ENCODE data around the gene UBE2F.

UBE2F gene

DNA sequence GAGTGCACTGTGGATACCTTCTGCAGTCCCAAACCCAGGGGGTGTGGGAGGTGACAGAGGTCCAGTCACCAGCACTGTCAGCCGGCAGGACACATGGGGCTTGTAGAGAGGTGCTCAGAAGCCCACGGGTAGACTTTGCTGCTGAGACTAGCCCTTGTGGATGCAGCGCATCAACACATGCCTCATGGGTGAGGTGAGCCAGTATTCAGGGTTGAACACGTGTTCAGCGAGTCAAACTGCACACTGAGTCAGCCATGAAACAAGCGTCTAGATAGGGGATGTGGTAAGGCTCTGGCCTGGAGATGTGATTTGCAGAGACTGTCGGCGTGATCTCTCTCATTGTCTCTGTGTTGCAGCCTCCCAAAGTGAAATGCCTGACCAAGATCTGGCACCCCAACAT lies 58.2 kb downstream of the UBE2F start:
- TF ChIP-seq CREB1 (IDR thresholded peaks at IDR 0.05; ENCODE audit: low read depth) (no peak), TAF1 (IDR thresholded peaks at IDR 0.05; ENCODE audit: low read depth) (no peak), EP300 (IDR thresholded peaks at IDR 0.05; ENCODE audit: borderline replicate concordance) (no peak), NFIC (IDR thresholded peaks at IDR 0.05) (no peak)
- TF ChIP-seq, protein P1, sequence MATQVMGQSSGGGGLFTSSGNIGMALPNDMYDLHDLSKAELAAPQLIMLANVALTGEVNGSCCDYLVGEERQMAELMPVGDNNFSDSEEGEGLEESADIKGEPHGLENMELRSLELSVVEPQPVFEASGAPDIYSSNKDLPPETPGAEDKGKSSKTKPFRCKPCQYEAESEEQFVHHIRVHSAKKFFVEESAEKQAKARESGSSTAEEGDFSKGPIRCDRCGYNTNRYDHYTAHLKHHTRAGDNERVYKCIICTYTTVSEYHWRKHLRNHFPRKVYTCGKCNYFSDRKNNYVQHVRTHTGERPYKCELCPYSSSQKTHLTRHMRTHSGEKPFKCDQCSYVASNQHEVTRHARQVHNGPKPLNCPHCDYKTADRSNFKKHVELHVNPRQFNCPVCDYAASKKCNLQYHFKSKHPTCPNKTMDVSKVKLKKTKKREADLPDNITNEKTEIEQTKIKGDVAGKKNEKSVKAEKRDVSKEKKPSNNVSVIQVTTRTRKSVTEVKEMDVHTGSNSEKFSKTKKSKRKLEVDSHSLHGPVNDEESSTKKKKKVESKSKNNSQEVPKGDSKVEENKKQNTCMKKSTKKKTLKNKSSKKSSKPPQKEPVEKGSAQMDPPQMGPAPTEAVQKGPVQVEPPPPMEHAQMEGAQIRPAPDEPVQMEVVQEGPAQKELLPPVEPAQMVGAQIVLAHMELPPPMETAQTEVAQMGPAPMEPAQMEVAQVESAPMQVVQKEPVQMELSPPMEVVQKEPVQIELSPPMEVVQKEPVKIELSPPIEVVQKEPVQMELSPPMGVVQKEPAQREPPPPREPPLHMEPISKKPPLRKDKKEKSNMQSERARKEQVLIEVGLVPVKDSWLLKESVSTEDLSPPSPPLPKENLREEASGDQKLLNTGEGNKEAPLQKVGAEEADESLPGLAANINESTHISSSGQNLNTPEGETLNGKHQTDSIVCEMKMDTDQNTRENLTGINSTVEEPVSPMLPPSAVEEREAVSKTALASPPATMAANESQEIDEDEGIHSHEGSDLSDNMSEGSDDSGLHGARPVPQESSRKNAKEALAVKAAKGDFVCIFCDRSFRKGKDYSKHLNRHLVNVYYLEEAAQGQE (IDR thresholded peaks at IDR 0.05; ENCODE audit: low read depth), result no peak

DNA sequence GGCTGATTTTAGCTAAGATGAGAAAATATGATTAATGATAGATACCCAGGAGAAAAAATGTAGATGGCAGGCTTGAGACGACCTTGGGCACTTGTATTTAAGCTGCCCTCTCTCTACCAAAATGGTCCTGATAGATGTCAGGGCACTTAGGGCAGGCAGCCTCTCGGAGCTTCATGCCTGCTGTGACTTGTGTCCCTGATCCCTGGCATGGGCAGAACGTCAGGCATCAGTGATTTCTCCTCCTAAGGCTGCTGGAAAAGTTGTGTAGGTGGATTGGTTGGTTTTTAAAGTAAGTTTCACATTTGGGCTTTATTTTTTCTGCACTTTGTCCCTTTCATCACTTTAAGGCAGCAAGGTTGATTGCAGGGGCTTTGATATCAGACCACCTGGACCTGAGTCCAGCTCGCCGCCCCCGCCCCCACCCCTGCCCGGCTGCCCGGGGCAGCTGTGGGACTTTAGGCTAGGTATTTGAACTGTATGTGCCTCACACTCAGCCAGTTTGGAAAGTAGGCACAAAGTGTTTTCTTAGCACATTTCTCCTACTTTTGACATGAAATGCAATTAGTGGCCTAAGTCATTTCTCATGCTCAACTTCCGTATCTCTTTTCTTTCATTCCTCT lies 59.0 kb downstream of the UBE2F start:
- no peak for TF ChIP-seq TCF12 (IDR thresholded peaks at IDR 0.05; ENCODE audit: low read depth)

DNA sequence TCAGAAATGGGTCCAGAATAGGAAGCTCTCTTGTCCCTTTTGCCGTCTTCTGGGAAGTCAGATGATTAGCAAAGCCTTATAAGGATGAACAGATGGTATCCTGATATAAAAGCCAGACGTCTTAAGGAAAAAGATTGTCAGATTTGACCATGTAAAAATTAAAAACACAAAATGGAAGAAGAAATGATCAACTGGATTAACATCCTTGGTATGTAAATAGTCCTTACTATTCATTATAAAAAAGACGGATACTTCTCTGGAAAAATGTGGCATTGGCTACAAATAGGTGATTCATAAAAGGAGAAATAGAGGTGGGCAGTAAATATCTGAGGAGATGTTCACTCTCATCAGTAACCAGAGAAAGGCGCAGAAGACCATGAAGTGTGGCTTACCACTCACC lies 60.2 kb downstream of the UBE2F start:
- TF ChIP-seq TEAD4 (IDR thresholded peaks at IDR 0.05), result no peak
- TF ChIP-seq CEBPB (IDR thresholded peaks at IDR 0.05), result no peak
- TF ChIP-seq, protein P1 (IDR thresholded peaks at IDR 0.05; ENCODE audit: low read depth), result no peak
- TF ChIP-seq TCF12 (IDR thresholded peaks at IDR 0.05; ENCODE audit: low read depth), result no peak
- no peak for TF ChIP-seq CREB1 (IDR thresholded peaks at IDR 0.05; ENCODE audit: low read depth)
- TF ChIP-seq YY1 (IDR thresholded peaks at IDR 0.05; ENCODE audit: low read depth), result no peak
- TF ChIP-seq, protein P2, sequence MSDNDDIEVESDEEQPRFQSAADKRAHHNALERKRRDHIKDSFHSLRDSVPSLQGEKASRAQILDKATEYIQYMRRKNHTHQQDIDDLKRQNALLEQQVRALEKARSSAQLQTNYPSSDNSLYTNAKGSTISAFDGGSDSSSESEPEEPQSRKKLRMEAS (IDR thresholded peaks at IDR 0.05), result no peak
- no peak for TF ChIP-seq EP300 (IDR thresholded peaks at IDR 0.05; ENCODE audit: borderline replicate concordance)
- TF ChIP-seq NFIC (IDR thresholded peaks at IDR 0.05), result no peak

DNA sequence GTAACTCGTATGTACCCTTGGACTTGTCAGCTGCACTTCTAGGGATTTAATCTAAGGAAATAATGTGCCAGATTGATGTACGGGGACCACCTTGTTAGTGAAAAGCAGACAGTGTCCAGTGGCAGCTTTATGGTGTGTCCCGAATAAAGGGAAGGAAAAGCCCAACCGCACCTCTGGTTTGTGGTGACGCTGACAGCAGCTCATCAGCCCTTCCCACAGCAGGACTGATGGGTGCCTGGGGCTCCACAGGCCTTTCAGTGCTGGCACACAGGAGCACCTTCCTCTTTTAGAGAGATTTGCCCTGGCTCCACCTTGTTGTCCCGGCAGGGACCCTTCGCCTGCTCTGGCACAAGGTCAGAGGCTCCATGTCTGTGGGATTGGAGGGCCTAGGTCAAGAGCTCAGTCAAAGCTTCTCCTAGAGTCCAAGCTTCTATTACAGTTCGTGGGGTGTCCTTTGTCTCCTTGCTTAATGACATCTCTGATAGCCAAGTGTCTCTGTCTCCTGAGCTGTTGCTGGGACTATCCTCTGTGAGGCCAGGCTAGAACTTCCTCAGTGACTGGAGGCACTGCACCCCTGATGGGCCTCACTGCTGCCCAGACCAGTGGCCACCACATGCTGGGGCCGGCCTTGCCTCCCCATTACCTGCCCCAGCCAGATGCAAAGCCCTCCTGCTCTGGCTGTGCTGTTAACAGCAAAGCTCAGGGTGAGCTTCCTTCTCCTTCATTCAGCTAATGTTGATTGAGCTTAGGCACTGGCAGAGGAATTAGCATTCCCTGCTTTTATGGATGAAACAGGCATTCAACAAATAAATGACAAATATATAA lies 61.0 kb downstream of the UBE2F start:
- no peak for TF ChIP-seq ZBTB7A (IDR thresholded peaks at IDR 0.05; ENCODE audit: low read depth)
- no peak for TF ChIP-seq EGR1 (IDR thresholded peaks at IDR 0.05)
- TF ChIP-seq FOXM1 (IDR thresholded peaks at IDR 0.05; ENCODE audit: borderline replicate concordance, low read depth), result no peak
- no peak for TF ChIP-seq TCF12 (IDR thresholded peaks at IDR 0.05; ENCODE audit: low read depth)
- TF ChIP-seq CREB1 (IDR thresholded peaks at IDR 0.05; ENCODE audit: low read depth), result no peak
- TF ChIP-seq, protein P2 (IDR thresholded peaks at IDR 0.05), result no peak
- TF ChIP-seq NFIC (IDR thresholded peaks at IDR 0.05), result no peak
- TF ChIP-seq, protein P1 (IDR thresholded peaks at IDR 0.05; ENCODE audit: low read depth), result no peak
- TF ChIP-seq CEBPB (IDR thresholded peaks at IDR 0.05), result no peak
- no peak for TF ChIP-seq EP300 (IDR thresholded peaks at IDR 0.05; ENCODE audit: borderline replicate concordance)
- TF ChIP-seq TEAD4 (IDR thresholded peaks at IDR 0.05), result no peak
- no peak for TF ChIP-seq YY1 (IDR thresholded peaks at IDR 0.05; ENCODE audit: low read depth)
- TF ChIP-seq TAF1 (IDR thresholded peaks at IDR 0.05; ENCODE audit: low read depth), result no peak
- no peak for TF ChIP-seq RAD21 (IDR thresholded peaks at IDR 0.05; ENCODE audit: low read depth)

DNA sequence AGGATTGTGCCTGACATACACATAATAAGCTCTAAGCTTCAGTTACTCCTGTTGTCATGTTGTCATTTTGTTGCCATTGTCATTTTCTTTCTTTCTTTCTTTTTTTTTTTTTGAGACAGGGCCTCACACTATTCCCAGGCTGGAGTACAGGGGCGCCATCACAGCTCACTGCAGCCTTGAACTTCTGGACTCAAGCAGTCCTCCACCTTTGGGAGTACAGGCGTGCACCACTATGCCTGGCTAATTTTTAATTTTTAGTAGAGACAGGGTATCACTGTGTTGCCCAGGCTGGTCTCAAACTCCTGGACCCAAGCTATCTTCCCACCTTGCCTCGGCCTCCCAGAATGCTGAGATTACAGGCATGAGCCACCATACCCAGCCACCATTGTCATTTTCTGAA lies 63.0 kb downstream of the UBE2F start:
- TF ChIP-seq RAD21 (IDR thresholded peaks at IDR 0.05; ENCODE audit: low read depth) (no peak), CEBPB (IDR thresholded peaks at IDR 0.05) (no peak), EP300 (IDR thresholded peaks at IDR 0.05; ENCODE audit: borderline replicate concordance) (no peak), TCF12 (IDR thresholded peaks at IDR 0.05; ENCODE audit: low read depth) (no peak), NFIC (IDR thresholded peaks at IDR 0.05) (no peak), TAF1 (IDR thresholded peaks at IDR 0.05; ENCODE audit: low read depth) (no peak), YY1 (IDR thresholded peaks at IDR 0.05; ENCODE audit: low read depth) (no peak), FOXM1 (IDR thresholded peaks at IDR 0.05; ENCODE audit: borderline replicate concordance, low read depth) (no peak)
- TF ChIP-seq, protein P2 (IDR thresholded peaks at IDR 0.05), result no peak

Data from Ishikawa (cell line).